Astrocyte (in vitro differentiated cells and primary cell): ENCODE data around the gene LUZP4.

Experiments used
- EZH2 ChIP-seq: IDR thresholded peaks from 2 replicates; pipeline ENCODE4 v1.6.1; 2012; ENCODE audit warnings: mild to moderate bottlenecking, low read length, inconsistent platforms; ENCODE audit not compliant: insufficient read depth
- TF ChIP-seq, protein P1 (sequence below): IDR thresholded peaks from 2 replicates; pipeline ENCODE4 v1.5.1; 2011; ENCODE audit warnings: low read depth, mild to moderate bottlenecking, inconsistent platforms, low read length, moderate library complexity; ENCODE audit not compliant: insufficient read depth

DNA sequence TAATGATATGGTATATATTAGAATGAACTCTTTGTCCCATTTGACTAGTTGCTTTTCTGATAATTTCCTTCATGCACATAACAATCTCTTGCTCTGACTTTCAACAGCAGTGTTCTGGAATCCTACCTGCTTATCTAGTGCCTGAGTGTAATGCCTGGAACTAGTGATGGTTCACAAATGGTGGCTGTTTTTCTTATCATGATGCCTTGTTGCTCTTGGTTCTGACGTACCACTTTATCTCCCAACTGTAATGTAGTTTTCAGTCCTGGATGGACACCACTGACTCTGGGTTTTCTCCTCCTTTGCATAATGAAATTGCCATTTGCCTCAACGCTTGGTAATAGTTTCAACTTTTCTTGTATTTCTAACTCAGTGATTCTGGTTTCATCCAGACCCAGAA, 25.5 kb upstream of the LUZP4 start:
- TF ChIP-seq, protein P1, sequence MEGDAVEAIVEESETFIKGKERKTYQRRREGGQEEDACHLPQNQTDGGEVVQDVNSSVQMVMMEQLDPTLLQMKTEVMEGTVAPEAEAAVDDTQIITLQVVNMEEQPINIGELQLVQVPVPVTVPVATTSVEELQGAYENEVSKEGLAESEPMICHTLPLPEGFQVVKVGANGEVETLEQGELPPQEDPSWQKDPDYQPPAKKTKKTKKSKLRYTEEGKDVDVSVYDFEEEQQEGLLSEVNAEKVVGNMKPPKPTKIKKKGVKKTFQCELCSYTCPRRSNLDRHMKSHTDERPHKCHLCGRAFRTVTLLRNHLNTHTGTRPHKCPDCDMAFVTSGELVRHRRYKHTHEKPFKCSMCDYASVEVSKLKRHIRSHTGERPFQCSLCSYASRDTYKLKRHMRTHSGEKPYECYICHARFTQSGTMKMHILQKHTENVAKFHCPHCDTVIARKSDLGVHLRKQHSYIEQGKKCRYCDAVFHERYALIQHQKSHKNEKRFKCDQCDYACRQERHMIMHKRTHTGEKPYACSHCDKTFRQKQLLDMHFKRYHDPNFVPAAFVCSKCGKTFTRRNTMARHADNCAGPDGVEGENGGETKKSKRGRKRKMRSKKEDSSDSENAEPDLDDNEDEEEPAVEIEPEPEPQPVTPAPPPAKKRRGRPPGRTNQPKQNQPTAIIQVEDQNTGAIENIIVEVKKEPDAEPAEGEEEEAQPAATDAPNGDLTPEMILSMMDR = no peak
- no peak for TF ChIP-seq EZH2
